HG03469 (cell line): ENCODE measurements around the gene HDAC3.

Source experiments
- ATAC-seq: cut with Tn5 transposase; IDR thresholded peaks from one replicate; pipeline ENCODE4 v1.9.1; 2021; ENCODE audit warnings: mild to moderate bottlenecking, moderate library complexity, moderate number of reproducible peaks; ENCODE audit not compliant: unreplicated experiment

Gene HDAC3

GRCh38 chr5:141605523-141606277, 30.9 kb downstream of the HDAC3 start:
- peak; percentile 89 for ATAC-seq

GRCh38 chr5:141603923-141604717, 32.5 kb downstream of the HDAC3 start:
- ATAC-seq: no peak

- ATAC-seq: no peak
Observed at GRCh38 chr5:141602606-141603005, 34.0 kb downstream of the HDAC3 start.

- ATAC-seq: peak; percentile 41
Observed at GRCh38 chr5:141598391-141599345, 38.0 kb downstream of the HDAC3 start.

GRCh38 chr5:141597814-141598213, 38.8 kb downstream of the HDAC3 start:
- ATAC-seq: no peak

- no peak for ATAC-seq
Observed at GRCh38 chr5:141597394-141597793, 39.3 kb downstream of the HDAC3 start.

GRCh38 chr5:141596867-141597266, 39.8 kb downstream of the HDAC3 start:
- ATAC-seq: no peak

- ATAC-seq: no peak
Observed at GRCh38 chr5:141590127-141590526, 46.5 kb downstream of the HDAC3 start.

GRCh38 chr5:141586246-141586645, 50.4 kb downstream of the HDAC3 start:
- ATAC-seq: no peak

GRCh38 chr5:141585594-141585993, 51.1 kb downstream of the HDAC3 start:
- no peak for ATAC-seq

GRCh38 chr5:141574122-141574510, 62.5 kb downstream of the HDAC3 start:
- ATAC-seq: no peak

- ATAC-seq: no peak
Observed at GRCh38 chr5:141573489-141574121, 63.0 kb downstream of the HDAC3 start.
